Cardiac fibroblast (primary cell): ENCODE data around the gene SPOP.

Source experiments
- DNase-seq, 2 donors: peaks; one replicate each; pipeline versions ENCODE4 v3.0.0 to v3.0.0-alpha.2; 2010; ENCODE audit warnings: low read depth in 2 of 2
- H3K4me3 ChIP-seq, 2 donors: replicated peaks in 1 of 2; 1 replicate in 1 of 2; 2 replicates in 1 of 2; pipeline ENCODE4 v1.5.1; 2011; ENCODE audit warnings: low read depth in 2 of 2, low read length in 2 of 2, mild to moderate bottlenecking in 2 of 2, moderate library complexity in 1 of 2
- CTCF ChIP-seq: IDR thresholded peaks from one replicate; pipeline ENCODE4 v1.5.1; 2011; ENCODE audit warnings: low read depth, mild to moderate bottlenecking, low read length, inconsistent platforms

Gene SPOP

DNA sequence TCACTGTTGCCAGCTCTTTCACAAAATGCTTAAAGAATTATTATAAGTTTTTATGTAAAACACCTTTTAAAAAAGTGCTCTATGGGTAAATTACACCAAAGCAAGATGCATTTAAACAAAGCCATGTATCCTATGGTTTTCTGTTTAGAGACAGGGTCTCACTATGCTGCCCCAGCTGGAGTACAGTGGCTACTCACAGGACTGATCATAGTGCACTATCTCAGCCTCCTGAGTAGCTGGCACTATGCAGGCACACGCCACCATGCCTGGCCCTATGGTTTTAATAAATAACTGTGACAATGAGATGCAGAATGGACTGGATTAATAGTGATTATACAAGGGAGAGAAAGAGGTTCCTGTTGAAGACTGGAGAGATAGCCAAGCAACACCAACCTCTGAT is 40.2 kb downstream of the SPOP start:
- no peak overlapping the region for H3K4me3 ChIP-seq
- no peak for DNase-seq
- no peak for TF ChIP-seq CTCF

- TF ChIP-seq CTCF, result no peak
- H3K4me3 ChIP-seq, result no peak overlapping the region
- peak; percentile 20 to 38 for DNase-seq
Measured at GRCh38 chr17:49637050-49637449, 40.8 kb downstream of the SPOP start.

GRCh38 chr17:49635121-49635520 is 42.8 kb downstream of the SPOP start:
- TF ChIP-seq CTCF, result no peak
- no peak overlapping the region for H3K4me3 ChIP-seq
- DNase-seq, result no peak

GRCh38 chr17:49634485-49634860 is 43.4 kb downstream of the SPOP start:
- no peak for TF ChIP-seq CTCF
- no peak overlapping the region for H3K4me3 ChIP-seq
- DNase-seq, result no peak

DNA sequence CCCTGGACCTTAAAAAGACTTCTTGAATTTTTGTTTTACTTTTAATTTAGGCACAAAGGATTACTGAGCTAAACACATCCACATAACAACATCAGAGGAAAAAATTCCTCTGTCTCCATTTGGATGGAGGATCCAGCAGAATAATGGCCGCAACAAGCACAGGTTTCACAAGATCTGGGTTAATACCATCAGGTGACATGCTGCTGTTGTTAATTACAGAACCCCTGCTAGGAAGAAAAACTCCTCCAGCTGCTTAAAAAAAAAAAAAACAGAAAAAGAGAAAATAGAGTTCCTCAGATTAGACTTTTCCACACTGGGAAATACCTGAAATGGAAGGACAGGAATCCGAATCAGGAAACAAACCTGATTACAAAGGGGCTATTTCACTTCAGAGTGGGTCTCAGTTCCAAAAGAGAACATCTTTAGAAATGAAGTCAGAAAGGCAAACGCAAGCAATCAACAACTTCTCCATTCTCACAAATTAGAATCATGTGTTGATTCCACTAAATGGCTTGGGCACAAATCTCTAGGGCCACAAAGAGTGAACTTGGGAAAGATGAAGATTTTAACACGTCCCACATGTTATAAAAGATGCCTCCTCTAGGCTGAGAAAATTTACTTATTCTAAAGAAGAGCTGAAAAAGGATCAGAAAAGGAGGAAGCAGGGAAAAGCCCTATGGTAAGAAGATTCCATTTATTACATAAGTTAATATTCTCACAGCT is 44.0 kb downstream of the SPOP start:
- no peak for TF ChIP-seq CTCF
- no peak for DNase-seq
- H3K4me3 ChIP-seq, result no peak overlapping the region

- H3K4me3 ChIP-seq, result no peak overlapping the region
- no peak for DNase-seq
- no peak for TF ChIP-seq CTCF
Measured at GRCh38 chr17:49633250-49633649, 44.6 kb downstream of the SPOP start.

DNA sequence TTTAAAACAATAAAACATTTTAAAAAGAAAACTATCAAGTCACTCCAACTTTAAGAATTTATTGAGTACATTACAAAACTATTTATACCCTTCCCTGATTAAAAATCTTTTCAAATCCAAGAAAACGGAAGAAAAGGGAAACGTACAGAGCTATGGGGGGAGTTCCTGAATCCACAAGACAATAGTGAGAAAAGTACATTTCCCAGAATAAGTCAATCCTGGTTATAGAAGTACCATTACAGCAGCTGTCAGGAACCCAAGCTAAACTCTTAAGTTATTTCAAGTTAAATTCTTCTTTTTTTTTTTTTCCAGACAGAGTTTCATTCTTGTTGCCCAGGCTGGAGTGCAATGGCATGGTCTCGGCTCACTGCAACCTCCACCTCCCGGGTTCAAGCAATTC is 45.7 kb downstream of the SPOP start:
- no peak for DNase-seq
- TF ChIP-seq CTCF, result no peak
- H3K4me3 ChIP-seq, result no peak overlapping the region
